ENCODE data around the gene RPUSD2.

DNA sequence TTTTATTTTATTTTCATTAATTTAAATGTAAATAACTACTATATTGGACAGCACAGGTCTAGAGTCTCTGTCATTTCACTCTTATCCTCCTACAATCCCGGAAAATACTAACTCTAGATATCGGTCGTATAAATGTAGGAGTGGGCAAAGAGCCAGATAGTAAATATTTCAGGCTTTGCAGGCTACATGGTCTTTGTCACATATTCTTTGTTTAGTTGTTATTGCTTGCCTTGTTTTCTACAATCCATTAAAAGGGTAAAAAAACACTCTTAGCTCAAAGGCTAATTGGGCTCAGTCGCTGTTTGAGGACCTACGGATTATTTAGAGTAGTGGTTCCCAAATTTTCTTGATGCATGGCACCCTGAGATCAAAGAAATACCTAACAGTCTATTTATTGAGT is 26.7 kb downstream of the RPUSD2 start:
- TF ChIP-seq, protein P1, sequence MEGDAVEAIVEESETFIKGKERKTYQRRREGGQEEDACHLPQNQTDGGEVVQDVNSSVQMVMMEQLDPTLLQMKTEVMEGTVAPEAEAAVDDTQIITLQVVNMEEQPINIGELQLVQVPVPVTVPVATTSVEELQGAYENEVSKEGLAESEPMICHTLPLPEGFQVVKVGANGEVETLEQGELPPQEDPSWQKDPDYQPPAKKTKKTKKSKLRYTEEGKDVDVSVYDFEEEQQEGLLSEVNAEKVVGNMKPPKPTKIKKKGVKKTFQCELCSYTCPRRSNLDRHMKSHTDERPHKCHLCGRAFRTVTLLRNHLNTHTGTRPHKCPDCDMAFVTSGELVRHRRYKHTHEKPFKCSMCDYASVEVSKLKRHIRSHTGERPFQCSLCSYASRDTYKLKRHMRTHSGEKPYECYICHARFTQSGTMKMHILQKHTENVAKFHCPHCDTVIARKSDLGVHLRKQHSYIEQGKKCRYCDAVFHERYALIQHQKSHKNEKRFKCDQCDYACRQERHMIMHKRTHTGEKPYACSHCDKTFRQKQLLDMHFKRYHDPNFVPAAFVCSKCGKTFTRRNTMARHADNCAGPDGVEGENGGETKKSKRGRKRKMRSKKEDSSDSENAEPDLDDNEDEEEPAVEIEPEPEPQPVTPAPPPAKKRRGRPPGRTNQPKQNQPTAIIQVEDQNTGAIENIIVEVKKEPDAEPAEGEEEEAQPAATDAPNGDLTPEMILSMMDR (IDR thresholded peaks at IDR 0.05): no peak
- TF ChIP-seq EP300 (IDR thresholded peaks at IDR 0.05) (no peak), POLR2AphosphoS5 (IDR thresholded peaks at IDR 0.05) (no peak), POLR2A (IDR thresholded peaks at IDR 0.05; ENCODE audit: low read depth) (no peak)
